HL-60/S4 treated with phorbol 12-myristate 13-acetate at 8.2 ng/mL for 4 days and 3 days (cell line): ENCODE data around the gene GATAD1.
"Not testable (repeated sequence)": the region's sequence is repeated elsewhere in the genome, so short reads cannot be mapped to it uniquely, and the experiment has no call there.

Experiments
- in situ Hi-C: fragments of 300-500 bp; cut with MboI; formaldehyde crosslinking; loops from 2 replicates; pipeline ENCODE4 v1.15.0; 2022; ENCODE audit warnings: low sequenced_read_pairs

Gene GATAD1, protein sequence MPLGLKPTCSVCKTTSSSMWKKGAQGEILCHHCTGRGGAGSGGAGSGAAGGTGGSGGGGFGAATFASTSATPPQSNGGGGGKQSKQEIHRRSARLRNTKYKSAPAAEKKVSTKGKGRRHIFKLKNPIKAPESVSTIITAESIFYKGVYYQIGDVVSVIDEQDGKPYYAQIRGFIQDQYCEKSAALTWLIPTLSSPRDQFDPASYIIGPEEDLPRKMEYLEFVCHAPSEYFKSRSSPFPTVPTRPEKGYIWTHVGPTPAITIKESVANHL

DNA sequence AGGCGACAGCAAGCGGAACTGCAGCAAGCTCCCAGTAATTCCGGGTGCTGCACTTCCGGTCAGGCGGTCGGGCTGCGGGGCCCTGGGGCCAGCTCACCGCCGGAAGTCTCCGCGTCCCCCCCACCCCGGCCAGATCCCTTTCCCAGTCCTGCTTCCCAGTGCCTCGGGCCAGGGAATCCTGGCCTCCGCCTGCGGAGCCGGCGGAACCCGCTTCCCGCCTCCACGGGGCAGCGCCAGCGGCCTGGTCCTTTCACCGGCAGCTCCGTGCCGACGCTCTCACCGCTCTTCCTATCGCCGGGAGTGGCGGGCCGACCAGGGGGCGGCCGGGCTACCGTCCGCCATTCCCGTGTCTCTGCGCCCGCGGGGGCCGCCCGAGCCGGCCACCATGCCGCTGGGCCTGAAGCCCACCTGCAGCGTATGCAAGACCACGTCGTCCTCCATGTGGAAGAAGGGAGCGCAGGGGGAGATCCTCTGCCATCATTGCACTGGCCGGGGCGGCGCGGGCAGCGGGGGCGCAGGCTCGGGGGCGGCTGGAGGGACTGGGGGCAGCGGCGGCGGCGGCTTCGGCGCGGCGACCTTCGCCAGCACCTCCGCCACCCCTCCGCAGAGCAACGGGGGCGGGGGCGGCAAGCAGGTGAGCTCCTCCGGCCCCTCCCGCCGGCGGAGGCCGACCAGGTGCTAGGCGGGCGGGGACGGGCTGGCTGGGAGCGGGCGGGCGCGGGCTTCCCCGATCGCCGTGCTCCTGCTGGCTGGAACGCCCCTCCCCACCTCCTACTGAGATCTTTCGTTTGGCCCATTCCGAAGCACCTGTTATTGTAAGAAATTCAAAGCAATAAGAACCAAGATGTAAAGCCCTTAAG lies at the start of gene GATAD1:
GATAD1 (plus strand) TSS at position 138 of the 860 bp plus-strand sequence; CDS start at position 386, 248 bp downstream.
- in situ Hi-C loops: no loop called here

DNA sequence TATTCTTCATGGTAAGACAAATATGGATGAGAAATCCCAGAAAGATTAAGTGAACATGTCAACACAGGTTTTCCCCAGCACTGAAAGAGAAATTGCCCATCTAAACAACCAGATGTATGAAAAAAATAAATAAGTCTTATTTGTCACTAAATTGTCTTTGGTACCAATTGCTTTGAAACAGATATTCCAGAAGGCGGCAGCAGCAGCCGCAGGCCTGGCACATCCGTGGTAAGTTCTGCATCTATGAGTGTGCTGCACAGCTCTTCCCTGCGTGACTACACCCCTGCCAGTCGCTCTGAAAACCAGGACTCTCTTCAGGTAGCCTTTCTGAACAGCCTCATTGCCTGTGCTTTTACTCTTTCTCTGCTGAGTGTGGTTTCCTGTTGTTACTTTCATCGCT lies 49.7 kb upstream of the GATAD1 start:
- in situ Hi-C loops: no loop called here

DNA sequence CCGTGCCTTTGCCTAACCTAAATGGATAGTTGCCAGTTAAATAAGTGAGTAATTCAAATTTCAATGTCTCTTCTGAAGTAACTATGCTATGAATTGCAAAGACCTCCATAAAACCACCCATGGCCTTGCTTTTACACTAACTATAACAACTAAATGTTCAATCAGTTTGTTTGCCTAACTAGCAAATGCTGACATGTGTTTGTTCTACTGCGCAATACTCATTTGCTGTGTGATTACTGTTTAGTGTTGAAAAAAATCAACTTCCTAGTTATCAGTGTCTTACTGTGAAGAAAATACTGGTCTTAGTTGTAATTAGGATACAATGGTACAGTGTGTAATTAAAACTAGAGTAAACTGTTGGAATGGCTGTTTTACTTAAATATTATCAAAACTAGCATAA lies 47.3 kb upstream of the GATAD1 start:
- in situ Hi-C loops: no loop called here

DNA sequence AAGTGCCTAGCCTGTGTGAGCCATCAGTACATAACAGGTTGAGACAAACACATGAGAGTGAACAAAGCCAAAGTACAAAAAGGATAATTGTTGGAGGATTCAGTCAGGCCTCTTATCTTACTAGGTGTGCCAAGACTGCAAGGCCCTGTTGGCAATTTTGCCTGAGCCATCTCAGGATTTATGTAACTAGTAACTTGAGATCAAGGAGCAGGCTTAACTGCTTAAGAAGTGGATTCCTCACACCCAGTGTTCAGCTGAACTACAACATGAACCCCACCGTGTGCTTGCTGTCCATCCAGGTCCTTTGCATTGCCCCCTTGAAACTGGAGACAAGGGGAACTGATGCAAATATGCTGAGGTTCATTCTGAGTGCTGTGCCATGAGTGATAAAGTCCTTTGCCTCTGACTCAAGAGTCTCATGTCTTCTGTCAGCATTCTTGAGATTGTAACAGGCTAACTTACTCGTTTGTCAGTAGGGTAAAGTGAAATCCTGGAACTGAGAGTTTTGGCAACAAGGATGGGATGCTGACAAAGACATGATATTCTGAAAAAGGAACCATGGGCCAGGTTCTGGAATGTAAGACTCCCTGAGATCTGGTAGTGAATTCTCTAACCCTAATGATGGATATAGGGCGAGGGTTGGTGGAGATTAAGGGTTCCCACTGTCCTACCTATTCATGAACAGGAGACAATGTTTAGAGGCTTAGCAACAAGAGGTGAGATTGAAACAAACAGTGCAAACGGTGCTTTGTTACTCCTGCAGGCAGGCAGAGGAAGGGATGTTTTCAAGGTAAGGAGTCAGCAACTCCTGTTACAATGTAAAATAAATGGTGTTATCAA lies 44.1 kb upstream of the GATAD1 start:
- in situ Hi-C loops: no loop called here

DNA sequence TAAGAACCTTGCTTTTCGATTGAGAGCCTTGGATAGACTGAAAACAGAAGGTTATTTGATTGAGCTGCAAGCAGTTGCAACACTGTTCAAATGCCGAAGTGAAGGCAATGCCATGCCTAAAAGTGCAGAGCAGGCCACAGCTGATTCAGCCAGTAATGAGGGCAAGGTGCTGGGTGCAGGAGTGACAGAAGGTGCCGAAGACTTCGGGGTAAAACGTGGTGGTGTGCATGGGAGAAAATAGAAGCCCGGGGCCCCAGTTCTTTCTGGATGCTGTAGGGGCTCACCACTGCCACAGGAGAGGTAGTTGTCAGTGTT lies 43.6 kb upstream of the GATAD1 start:
- in situ Hi-C loops: no loop called here

DNA sequence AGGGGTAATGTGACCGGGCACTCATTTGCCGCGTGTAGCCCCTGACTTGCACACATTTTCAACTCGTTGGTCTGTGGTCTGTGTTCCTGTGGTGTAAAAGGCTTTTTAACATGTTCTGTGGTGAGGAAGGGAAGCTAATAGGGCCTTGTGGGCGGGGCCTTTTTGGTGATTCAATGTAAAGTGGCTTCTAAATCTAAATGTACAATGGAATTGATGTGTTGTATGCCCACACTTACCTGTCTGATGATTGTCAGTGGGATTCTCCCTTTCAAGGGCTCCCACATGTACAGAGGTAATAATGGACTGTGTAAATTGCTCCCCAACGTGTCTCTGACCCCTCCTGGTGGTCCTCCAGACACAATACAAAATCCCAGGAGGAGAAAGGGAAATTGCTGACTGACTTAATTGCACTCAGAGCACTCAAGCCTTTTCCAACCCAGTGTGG lies 43.1 kb upstream of the GATAD1 start:
- in situ Hi-C loops: no loop called here

DNA sequence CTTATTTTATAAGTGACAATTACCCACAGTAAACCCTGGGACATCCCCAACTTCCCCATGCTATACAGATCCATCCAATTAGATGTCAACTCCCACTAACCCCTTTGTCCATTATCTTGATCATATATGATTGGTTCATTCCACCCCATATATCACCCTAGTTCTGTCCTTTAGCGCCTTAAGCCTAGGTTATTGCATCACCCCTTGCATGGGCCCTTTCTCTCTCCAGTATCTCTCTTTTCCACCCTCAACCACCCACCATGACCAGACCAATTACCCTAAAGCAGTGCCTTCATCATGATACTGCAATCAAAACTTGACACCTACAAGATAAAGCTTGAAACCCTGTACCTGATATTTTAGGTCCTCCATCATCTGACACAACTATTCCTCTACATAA lies 37.9 kb upstream of the GATAD1 start:
- in situ Hi-C loops: no loop called here

DNA sequence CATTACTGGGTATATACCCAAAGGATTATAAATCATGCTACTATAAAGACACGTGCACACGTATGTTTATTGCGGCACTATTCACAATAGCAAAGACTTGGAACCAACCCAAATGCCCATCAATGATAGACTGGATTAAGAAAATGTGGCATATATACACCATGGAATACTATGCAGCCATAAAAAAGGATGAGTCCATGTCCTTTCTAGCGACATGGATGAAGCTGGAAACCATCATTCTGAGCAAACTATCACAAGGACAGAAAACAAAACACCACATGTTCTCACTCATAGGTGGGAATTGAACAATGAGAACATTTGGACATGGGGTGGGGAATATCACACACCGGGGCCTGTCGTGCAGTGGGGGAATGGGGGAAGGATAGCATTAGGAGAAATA lies 37.1 kb upstream of the GATAD1 start:
- in situ Hi-C loops: not testable (repeated sequence)

DNA sequence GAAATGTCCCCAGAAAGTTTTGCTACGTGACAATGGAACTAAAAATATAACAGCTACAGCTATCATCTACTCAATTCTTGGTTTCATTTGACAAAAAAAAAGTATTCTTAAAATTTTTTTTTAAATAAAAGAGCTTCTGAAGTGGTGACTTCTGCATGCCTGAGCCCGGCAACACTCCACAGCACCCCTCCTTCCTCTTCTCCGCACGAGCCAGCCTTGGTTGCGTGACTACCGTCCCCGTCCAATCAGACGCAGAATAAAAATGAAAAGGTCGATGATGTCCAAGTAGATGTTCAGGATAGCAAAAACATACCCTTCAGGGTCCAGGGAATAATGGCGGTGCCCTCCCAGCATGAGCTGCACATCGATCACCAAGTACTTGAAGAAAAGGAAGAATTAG lies 34.5 kb upstream of the GATAD1 start:
- in situ Hi-C loops: no loop called here

DNA sequence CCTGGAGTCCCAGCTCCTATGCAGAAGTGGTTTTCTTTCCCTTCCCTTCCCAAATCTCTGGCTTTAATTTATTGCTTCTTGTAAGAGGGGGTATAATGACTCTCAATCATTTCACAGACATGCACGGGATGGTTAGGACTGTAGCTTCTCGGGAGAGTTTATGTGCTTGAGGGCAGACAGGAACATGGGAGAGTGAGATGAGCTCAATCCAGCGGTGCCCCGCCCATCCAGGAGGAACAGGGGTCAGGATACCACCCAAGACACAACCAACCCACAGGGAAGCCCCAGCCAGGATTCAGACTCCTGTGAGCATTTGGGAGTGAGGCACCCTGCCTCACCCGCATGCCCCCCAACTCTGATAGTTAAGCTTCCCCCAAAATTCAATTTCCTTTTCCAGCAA lies 33.7 kb upstream of the GATAD1 start:
- in situ Hi-C loops: no loop called here

DNA sequence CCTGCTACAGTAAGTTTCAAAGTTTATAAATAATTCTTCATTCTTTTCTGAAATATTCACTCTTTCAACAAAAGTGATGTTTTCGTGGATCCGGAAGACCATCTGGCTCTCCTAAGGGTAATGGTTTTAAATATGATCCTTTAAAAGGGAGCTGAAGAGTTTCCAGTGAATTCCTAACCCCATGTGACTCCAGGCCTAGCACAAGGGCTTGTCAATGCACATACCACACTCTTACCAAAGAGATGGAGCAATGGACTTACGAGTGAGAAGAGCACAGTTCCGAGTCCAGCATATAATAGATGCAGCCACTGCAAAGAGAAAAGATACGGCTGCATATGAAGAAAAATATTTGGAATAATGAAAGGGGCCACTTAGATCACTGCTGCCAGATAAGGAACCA lies 32.1 kb upstream of the GATAD1 start:
- in situ Hi-C loops: no loop called here

DNA sequence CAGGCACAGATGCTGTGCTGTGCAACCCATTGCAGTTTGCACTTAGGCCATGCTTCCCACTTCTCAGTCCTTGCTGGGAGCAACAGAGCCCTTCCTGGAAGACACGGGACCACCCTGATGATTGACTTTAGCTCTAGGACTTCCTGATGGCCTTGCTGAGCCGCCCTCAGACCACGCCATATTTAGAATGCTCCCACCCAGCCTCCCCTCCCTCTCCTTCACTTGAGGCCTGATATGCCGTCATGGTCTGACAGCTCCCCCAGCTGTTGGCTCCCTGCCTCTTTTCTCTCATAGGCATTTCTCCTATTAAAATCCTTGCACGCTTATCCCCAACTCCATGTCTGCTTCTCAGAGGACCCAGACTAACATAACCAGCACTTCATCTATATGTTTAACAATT lies 29.4 kb upstream of the GATAD1 start:
- in situ Hi-C loops: no loop called here

DNA sequence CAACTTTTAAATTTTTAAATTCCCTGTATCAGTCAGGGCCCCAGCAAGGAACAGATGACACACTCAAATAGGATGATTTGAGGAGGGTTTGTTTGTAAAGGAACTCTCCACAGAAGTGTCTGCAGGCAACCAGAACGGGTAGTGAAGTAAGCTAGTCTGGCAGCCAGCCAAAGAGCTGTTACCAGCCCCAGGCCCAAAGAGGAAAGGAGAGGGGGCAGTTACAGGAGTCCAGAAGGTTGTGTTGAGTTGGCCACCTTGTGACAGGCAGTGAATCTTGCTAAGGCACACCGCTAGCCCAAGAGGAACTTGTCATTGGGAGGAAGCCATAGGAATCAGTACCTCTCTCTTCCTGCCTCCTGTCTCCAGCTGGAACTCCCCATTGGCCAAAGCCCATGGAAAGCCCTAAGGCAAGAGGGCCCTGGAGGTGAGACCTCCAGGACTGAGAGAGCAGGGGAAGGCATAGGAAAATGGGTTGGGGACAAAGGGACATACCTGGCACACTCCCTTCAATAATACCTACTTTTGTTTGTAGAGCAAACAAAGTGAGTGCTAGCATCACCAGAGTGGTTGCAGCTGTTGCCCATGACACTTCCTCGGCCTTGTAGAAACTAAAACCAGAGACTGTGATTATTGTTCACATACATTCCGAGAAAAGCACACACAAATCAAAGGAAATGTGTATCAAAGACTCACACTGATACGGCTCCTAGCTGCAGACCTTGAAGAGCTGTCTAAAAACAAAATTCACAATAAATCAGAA lies 25.4 kb upstream of the GATAD1 start:
- in situ Hi-C loops: no loop called here

DNA sequence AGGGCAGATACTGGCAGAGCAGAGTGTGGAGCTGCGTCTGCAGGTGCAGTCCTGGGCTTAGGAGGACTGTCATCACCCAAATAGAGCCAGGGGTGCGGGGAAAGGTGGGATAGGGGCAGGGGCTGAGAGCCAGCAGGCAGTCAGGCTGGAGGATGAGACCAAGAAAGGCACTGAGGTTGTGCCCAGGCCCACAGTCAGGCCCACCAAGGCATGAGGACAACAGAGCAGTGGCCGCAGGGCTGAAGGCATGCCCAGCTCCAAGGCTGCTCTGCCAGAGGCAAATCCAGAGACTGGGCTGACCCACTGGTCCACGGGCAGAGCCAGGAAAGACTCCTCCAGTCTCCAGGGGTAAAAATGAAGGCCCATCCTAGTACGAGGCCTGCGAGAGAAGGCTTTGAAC lies 24.4 kb upstream of the GATAD1 start:
- in situ Hi-C loops: no loop called here

DNA sequence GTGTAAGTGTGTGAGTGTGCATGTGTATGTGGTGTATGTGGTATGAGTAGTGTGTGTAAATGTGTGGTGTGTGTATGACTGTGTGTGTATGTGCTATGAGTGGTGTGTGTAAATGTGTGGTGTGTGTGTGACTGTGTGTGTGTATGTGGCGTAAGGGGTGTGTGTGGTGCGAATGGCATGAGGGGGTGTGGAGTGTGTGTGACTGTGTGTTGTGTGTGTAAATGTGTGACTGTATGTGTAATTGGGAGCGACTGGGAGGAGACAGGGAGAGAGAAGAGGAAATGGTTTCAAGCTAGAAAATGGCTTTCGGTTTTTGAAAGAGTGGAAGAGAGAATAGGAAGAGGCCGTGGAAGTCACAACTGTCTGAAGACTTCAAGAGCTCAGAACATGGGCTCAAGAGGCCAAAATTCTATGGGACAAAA lies 23.6 kb upstream of the GATAD1 start:
- in situ Hi-C loops: no loop called here

DNA sequence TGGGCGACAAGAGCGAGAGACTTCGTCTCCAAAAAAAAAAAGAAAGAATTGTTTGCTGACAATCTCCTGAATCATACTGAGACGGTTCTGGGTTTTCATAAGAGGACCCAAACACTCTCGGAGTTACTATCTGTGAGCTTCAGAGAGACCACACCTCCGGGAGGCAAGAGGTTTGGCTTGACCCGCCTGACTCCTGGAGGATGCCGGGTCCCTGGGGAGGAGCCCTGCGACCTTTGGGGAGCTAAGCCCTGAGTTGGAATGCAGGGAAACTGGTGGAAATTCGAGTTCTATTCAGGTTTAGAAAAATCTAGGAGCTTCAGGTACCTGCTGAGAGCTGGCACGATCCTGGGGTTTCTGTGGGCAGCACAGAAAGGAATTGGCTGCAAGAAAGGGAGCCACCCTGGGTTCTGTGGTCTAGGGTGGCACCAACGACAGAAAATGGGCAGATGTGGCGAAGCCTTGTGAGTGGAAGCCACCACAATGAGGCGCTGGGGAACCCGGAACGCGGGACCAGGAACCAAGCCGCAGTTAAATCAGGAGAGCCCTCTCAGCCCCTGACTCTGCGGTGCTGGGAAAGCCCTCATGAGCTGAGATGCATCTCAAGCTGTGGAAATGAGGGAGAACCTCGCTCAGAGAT lies 21.9 kb upstream of the GATAD1 start:
- in situ Hi-C loops: no loop called here

DNA sequence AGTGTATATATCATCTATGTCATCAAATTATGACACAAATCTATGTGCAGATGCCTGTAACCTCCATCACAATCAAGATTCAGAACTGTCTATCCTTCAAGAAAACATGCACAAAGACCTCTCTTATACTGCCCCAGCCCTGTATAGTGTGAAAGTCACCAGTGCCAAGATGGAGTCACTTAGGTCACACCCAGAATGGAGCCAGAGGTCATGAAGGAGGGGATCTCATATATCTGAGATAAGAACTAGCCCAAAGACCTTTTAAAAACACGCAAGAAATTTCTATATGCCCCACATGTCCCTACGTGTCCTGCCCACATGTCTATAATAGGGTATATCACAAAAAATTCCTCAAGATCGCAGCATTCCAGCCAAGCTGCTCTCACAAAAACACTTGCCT lies 20.1 kb upstream of the GATAD1 start:
- in situ Hi-C loops: no loop called here

DNA sequence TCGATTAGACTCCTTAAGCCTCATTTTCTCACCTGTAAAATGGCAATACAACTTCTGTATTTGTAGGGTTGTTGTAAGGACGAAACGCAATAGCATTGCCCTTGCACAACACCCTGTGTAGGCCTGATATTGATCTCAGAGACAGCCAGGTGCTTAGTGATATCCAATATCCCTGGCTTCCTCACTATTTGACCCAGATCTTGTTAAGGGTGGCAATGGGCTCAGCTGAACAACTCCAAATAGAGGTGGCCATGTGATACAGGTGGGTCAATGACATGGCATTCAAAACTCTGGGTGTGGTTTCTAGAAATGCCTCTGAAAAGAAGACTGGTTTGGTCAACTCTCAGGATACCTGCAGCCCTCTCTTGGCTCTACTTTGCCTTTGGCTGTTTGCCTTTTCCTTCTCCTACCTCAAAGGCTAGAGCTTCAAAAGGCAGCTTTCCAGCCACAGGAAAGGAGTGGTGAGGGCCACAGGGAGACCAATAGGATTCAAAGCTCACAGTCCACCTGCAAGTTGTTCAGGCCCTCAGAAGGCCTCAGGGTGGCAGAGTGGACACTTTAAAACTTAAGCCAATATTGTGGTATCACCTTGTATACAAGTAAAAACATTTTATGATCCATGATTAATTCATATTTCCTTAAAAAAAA lies 14.9 kb upstream of the GATAD1 start:
- in situ Hi-C loops: no loop called here

DNA sequence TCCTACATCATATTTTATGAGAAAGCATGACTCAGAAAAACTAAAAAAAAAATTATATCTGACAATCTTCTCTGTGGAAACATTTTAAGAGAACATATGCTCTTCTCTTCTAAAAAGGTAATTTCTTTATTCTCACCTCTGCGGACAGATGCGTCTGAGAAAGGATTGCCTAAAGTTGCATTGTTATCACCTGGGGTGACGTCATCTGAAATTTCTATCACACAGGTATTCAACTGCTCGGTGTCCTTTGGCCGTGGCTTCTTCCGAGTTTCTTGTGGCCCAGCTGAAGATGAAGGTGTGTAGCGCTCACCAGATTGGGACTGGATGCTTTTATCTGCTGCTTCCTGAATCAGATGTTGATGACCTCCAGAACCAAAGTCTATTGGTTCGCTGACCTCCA lies 14.3 kb upstream of the GATAD1 start:
- in situ Hi-C loops: no loop called here

DNA sequence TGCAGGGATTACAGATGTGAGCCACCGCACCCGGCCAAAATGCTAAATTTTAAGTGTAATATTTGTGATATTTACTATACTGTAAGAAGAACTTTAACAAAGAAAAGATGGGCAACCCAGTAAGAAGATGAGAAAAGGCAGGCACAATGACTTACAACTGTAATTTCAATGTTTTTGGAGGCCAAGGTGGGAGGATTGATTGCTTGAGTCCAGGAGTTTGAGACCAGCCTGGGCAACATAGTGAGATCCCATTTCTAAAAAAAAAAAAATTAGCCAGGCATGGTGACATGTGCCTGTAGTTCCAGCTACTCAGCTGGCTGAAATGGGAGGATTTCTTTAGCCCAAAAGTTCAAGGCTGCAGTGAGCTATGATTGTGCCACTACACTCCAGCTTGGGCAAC lies 11.7 kb upstream of the GATAD1 start:
- in situ Hi-C loops: no loop called here
